ENCODE results near the gene HTR2B. TPM values are rescaled to one million over a fixed set of nuclear protein-coding genes. Genes with fewer than 3 reads are reported as not detected.

The HTR2B gene
- total RNA-seq, 1 donor: 2.9 TPM

DNA sequence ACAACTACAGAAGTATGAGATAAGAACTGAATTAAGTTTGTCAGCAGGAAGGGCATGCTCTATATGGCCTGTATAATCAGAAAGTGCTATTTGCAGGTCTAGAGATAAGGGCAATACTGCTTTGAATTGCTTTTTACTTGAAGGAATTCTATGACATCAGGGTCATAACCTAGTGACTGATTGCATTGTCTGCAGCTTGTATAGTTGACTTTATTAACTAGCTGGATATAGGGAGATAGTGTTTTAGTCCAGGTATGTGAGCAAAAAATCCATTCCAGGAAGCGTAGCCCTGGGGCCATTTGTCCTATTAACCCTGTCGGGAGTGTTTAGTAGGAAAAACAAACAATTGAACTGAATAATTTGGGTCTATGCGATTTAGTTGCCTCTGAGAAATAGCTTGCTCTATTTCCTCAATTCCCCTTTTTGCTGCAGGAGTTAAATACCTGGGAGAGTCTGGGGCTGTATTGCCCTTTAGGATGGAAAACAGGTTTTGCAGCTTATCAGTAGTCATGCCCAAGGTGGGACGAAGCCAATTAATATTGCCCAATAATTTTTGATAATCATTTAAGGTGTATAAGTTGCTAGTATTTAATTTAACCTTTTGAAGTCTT lies 30.0 kb downstream of the HTR2B start:
- Histone ChIP-seq H3K36me3 (ENCODE audit: insufficient read depth, low read length) (peaks cover 54% of the 10 kb centered on the region), H3K79me2 (ENCODE audit: insufficient read depth, low read length) (peaks cover 21% of the 10 kb centered on the region), H3K4me3 (ENCODE audit: insufficient read depth, low read length) (no peak overlapping the region), H3K4me1 (ENCODE audit: insufficient read depth, low read length) (no peaks in the 10 kb centered on the region), H3K4me2 (ENCODE audit: insufficient read depth, low read length) (no peak overlapping the region), H3K9me3 (ENCODE audit: low read depth, low read length) (peaks cover 5% of the 10 kb centered on the region), H3K27ac (ENCODE audit: low read depth, low read length) (no peak overlapping the region), H3K27me3 (ENCODE audit: insufficient read depth, low read length) (no peaks in the 10 kb centered on the region), H2AFZ (ENCODE audit: low read length) (no peak overlapping the region), H4K20me1 (ENCODE audit: insufficient read depth, low read length) (peaks cover 3% of the 10 kb centered on the region)
- no peak for DNase-seq (ENCODE audit: insufficient read length, low spot score, missing footprints)
- no peak for TF ChIP-seq CTCF (IDR thresholded peaks at IDR 0.05; ENCODE audit: extremely low read depth, low read depth, low read length)

DNA sequence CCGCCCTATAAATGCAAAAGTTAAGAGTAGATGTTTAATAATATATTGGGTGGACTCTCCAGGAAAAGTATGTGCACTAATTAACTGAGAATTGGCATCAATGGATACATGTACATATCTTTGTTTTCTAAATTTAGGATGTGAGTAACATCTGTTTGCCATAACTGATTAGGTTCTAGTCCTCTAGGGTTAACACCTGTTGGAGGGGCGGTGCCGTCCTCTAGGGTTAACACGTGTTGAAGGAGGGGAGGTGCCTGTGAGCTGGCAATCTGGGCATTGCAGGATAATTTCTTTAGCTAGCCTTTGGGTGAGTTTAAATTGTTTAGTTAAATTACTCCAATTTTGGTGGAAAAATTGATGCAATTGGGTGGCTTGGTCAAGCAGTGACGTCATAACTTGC lies 30.9 kb downstream of the HTR2B start:
- H3K4me3 ChIP-seq (ENCODE audit: insufficient read depth, low read length): no peak overlapping the region
- H3K9me3 ChIP-seq (ENCODE audit: low read depth, low read length): no peaks in the 10 kb centered on the region
- peaks cover 21% of the 10 kb centered on the region for H3K79me2 ChIP-seq (ENCODE audit: insufficient read depth, low read length)
- H2AFZ ChIP-seq (ENCODE audit: low read length): no peak overlapping the region
- no peaks in the 10 kb centered on the region for H3K4me1 ChIP-seq (ENCODE audit: insufficient read depth, low read length)
- no peak overlapping the region for H3K27ac ChIP-seq (ENCODE audit: low read depth, low read length)
- H3K36me3 ChIP-seq (ENCODE audit: insufficient read depth, low read length): peaks cover 45% of the 10 kb centered on the region
- peaks cover 3% of the 10 kb centered on the region for H4K20me1 ChIP-seq (ENCODE audit: insufficient read depth, low read length)
- DNase-seq (ENCODE audit: insufficient read length, low spot score, missing footprints): no peak
- H3K4me2 ChIP-seq (ENCODE audit: insufficient read depth, low read length): no peak overlapping the region
- no peak for TF ChIP-seq CTCF (IDR thresholded peaks at IDR 0.05; ENCODE audit: extremely low read depth, low read depth, low read length)
- no peaks in the 10 kb centered on the region for H3K27me3 ChIP-seq (ENCODE audit: insufficient read depth, low read length)

DNA sequence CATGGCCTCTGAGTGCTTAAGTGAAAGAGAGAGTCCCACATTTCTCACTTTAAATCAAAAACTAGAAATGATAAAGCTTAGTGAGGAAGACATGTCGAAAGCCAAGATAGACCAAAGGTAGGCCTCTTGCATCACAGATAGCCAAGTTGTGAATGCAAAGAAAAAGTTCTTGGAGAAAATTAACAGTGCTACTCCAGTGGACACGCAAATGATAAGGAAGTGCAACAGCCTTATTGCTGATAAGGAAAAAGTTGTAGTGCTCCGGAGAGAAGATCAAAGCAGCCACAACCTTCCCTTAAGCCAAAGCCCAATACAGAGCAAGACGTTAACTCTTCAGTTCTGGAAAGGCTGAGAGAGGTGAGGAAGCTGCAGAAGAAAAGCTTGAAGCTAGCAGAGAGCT lies 36.1 kb downstream of the HTR2B start:
- no peaks in the 10 kb centered on the region for H4K20me1 ChIP-seq (ENCODE audit: insufficient read depth, low read length)
- H3K4me3 ChIP-seq (ENCODE audit: insufficient read depth, low read length): no peak overlapping the region
- peaks cover 66% of the 10 kb centered on the region for H3K36me3 ChIP-seq (ENCODE audit: insufficient read depth, low read length)
- H2AFZ ChIP-seq (ENCODE audit: low read length): no peak overlapping the region
- no peaks in the 10 kb centered on the region for H3K4me1 ChIP-seq (ENCODE audit: insufficient read depth, low read length)
- H3K9me3 ChIP-seq (ENCODE audit: low read depth, low read length): no peaks in the 10 kb centered on the region
- TF ChIP-seq CTCF (IDR thresholded peaks at IDR 0.05; ENCODE audit: extremely low read depth, low read depth, low read length): no peak
- H3K79me2 ChIP-seq (ENCODE audit: insufficient read depth, low read length): peaks cover 11% of the 10 kb centered on the region
- no peaks in the 10 kb centered on the region for H3K27me3 ChIP-seq (ENCODE audit: insufficient read depth, low read length)
- no peak overlapping the region for H3K27ac ChIP-seq (ENCODE audit: low read depth, low read length)
- no peak overlapping the region for H3K4me2 ChIP-seq (ENCODE audit: insufficient read depth, low read length)
- DNase-seq (ENCODE audit: insufficient read length, low spot score, missing footprints): no peak

- no peaks in the 10 kb centered on the region for H4K20me1 ChIP-seq (ENCODE audit: insufficient read depth, low read length)
- H3K4me3 ChIP-seq (ENCODE audit: insufficient read depth, low read length): no peak overlapping the region
- H3K36me3 ChIP-seq (ENCODE audit: insufficient read depth, low read length): peaks cover 82% of the 10 kb centered on the region
- no peak overlapping the region for H3K4me2 ChIP-seq (ENCODE audit: insufficient read depth, low read length)
- no peaks in the 10 kb centered on the region for H3K27me3 ChIP-seq (ENCODE audit: insufficient read depth, low read length)
- no peaks in the 10 kb centered on the region for H3K9me3 ChIP-seq (ENCODE audit: low read depth, low read length)
- no peak overlapping the region for H2AFZ ChIP-seq (ENCODE audit: low read length)
- no peaks in the 10 kb centered on the region for H3K79me2 ChIP-seq (ENCODE audit: insufficient read depth, low read length)
- H3K27ac ChIP-seq (ENCODE audit: low read depth, low read length): no peak overlapping the region
- no peak for TF ChIP-seq CTCF (IDR thresholded peaks at IDR 0.05; ENCODE audit: extremely low read depth, low read depth, low read length)
- H3K4me1 ChIP-seq (ENCODE audit: insufficient read depth, low read length): no peaks in the 10 kb centered on the region
- DNase-seq (ENCODE audit: insufficient read length, low spot score, missing footprints): no peak
Observed at GRCh38 chr2:231084565-231084964, 40.3 kb downstream of the HTR2B start.
